GM23248 (cell line): ENCODE measurements around the gene MACROD2. TPM values are rescaled to one million over a fixed set of nuclear protein-coding genes. Genes with fewer than 3 reads are reported as not detected.

ENCODE experiments used
- DNase-seq: peaks from one replicate; pipeline ENCODE4 v3.0.0-alpha.2; 2015
- H2AFZ ChIP-seq: fragments of 200-600 bp; sonication (generic); 2 replicates; pipeline ENCODE4 v1.6.1; 2016; ENCODE audit warnings: antibody characterized with exemption
- H3F3A ChIP-seq: fragments of 200-600 bp; sonication (generic); 2 replicates; pipeline ENCODE4 v1.6.1; 2016; ENCODE audit warnings: mild to moderate bottlenecking, antibody characterized with exemption, mixed run types; ENCODE audit not compliant: insufficient read depth
- H3K27ac ChIP-seq: fragments of 200-600 bp; sonication (generic); 2 replicates; pipeline ENCODE4 v1.5.1; 2016; ENCODE audit warnings: mild to moderate bottlenecking
- H3K27me3 ChIP-seq: fragments of 200-600 bp; sonication (generic); replicated peaks from 2 replicates; pipeline ENCODE4 v1.6.1; 2016; ENCODE audit warnings: mild to moderate bottlenecking; ENCODE audit not compliant: insufficient read depth
- H3K36me3 ChIP-seq: fragments of 200-600 bp; sonication (generic); 2 replicates; pipeline ENCODE4 v1.6.1; 2016; ENCODE audit warnings: low read depth, mild to moderate bottlenecking
- H3K4me1 ChIP-seq: fragments of 200-600 bp; sonication (generic); 2 replicates; pipeline ENCODE4 v1.6.1; 2016; ENCODE audit warnings: mild to moderate bottlenecking; ENCODE audit not compliant: insufficient read depth
- H3K4me2 ChIP-seq: fragments of 200-600 bp; sonication (generic); one replicate; pipeline ENCODE4 v1.6.1; 2016; ENCODE audit warnings: mild to moderate bottlenecking; ENCODE audit not compliant: unreplicated experiment
- H3K4me3 ChIP-seq: fragments of 200-600 bp; sonication (generic); 2 replicates; pipeline ENCODE4 v1.5.1; 2016; ENCODE audit warnings: mild to moderate bottlenecking
- H3K79me2 ChIP-seq: fragments of 200-600 bp; sonication (generic); 2 replicates; pipeline ENCODE4 v1.6.1; 2016; ENCODE audit warnings: mild to moderate bottlenecking; ENCODE audit not compliant: insufficient read depth
- H3K9ac ChIP-seq: fragments of 200-600 bp; sonication (generic); 2 replicates; pipeline ENCODE4 v1.6.1; 2016; ENCODE audit warnings: mild to moderate bottlenecking
- H3K9me2 ChIP-seq: fragments of 200-600 bp; sonication (generic); 2 replicates; pipeline ENCODE4 v1.6.1; 2016; ENCODE audit warnings: mixed run types, mild to moderate bottlenecking, moderate library complexity; ENCODE audit not compliant: insufficient read depth
- H3K9me3 ChIP-seq: fragments of 200-600 bp; sonication (generic); one replicate; pipeline ENCODE4 v1.6.1; 2017; ENCODE audit warnings: low read depth
- H4K20me1 ChIP-seq: fragments of 200-600 bp; sonication (generic); 2 replicates; pipeline ENCODE4 v1.6.0; 2016; ENCODE audit not compliant: insufficient read depth
- EZH2 ChIP-seq: fragments of 200-600 bp; sonication (generic); IDR thresholded peaks from 2 replicates; pipeline ENCODE4 v1.6.1; 2018; ENCODE audit warnings: antibody characterized with exemption, mild to moderate bottlenecking; ENCODE audit not compliant: insufficient read depth, poor library complexity, severe bottlenecking
- EZH2phosphoT487 ChIP-seq: fragments of 200-600 bp; sonication (generic); IDR thresholded peaks from 2 replicates; pipeline ENCODE4 v1.6.1; 2018; ENCODE audit warnings: antibody characterized with exemption, moderate library complexity, mild to moderate bottlenecking, low read depth; ENCODE audit not compliant: insufficient read depth
- WGBS, 2 experiments: methylation state at CpG; one replicate each; pipeline ENCODE4 v1.1.6; 2015 to 2017; ENCODE audit warnings: low lambda C conversion rate in 2 of 2, low coverage in 1 of 2; ENCODE audit errors: missing lambda C conversion rate in 2 of 2; 5-methylcytosine and 5-hydroxymethylcytosine counted together
- in situ Hi-C: fragments of 300-500 bp; cut with MboI; formaldehyde crosslinking; loops from 2 replicates; pipeline ENCODE4 v1.15.0; 2020
- polyA plus RNA-seq: library from polyadenylated mRNA; unstranded; fragments of >200 nt; fragmentation: Nextera tagmentation; extraction: Ambion mirVana; gene quantifications from 2 replicates; pipeline ENCODE4 v1.2.1, GENCODE V29; 2016
- total RNA-seq: library from RNA; depleted of rRNA; stranded (reverse); fragments of >200 nt; shearing (Covaris generic); gene quantifications from 2 replicates; pipeline ENCODE4 v1.2.3, GENCODE V29; 2014

Gene MACROD2
- total and polyA plus RNA-seq, 2 experiments from 2014 or later: 1.1 to 3.1 TPM

DNA sequence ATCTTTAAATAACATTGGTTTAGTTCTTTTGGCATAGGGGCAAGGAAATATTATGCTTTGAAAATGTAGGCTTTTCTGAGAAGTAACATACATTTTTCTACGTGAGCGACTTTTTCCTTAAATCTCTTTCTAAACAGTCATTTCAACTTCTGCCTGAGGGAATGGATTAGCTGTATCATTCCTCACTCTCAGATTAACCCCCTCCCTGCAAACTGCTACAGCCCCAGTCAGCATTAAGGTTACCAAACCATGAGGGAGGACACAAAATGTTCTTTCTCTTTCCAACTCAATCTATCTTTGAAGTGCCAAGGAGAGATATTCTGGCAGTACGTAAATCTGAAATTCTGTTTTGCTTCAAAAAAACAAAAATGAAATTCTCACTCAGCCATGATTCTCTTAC lies 573.4 kb downstream of the MACROD2 start:
- Histone ChIP-seq H4K20me1 (no peaks in the 10 kb centered on the region), H3K9me2 (no peaks in the 10 kb centered on the region), H3K9me3 (no peaks in the 10 kb centered on the region), H3K4me3 (no peak overlapping the region), H3F3A (peaks cover 10% of the 10 kb centered on the region), H3K4me1 (peaks cover 15% of the 10 kb centered on the region; the same call in 1 of the 2 replicates), H3K79me2 (no peaks in the 10 kb centered on the region), H3K27me3 (no peaks in the 10 kb centered on the region), H2AFZ (no peak overlapping the region), H3K27ac (no peak overlapping the region), H3K4me2 (no peak overlapping the region), H3K9ac (no peak overlapping the region), H3K36me3 (no peaks in the 10 kb centered on the region)
- no peak for DNase-seq
- TF ChIP-seq EZH2phosphoT487 (no peak), EZH2 (no peak)
- in situ Hi-C loops: no loop called here
- WGBS, 2 experiments: 94 to 98% methylated on average over 3 of the region's 3 CpGs

GRCh38 chr20:14569641-14570040 lies 574.3 kb downstream of the MACROD2 start:
- Histone ChIP-seq H2AFZ (no peak overlapping the region), H3K4me3 (no peak overlapping the region), H3K4me2 (no peak overlapping the region), H3K9me3 (no peaks in the 10 kb centered on the region), H4K20me1 (no peaks in the 10 kb centered on the region), H3F3A (peaks cover 10% of the 10 kb centered on the region), H3K9me2 (no peaks in the 10 kb centered on the region), H3K79me2 (no peaks in the 10 kb centered on the region), H3K4me1 (peaks cover 15% of the 10 kb centered on the region; the same call in 1 of the 2 replicates), H3K27ac (no peak overlapping the region), H3K36me3 (no peaks in the 10 kb centered on the region), H3K27me3 (no peaks in the 10 kb centered on the region), H3K9ac (no peak overlapping the region)
- in situ Hi-C loops: no loop called here
- 82% methylated on average over 2 of the region's 2 CpGs for WGBS, 2 experiments
- TF ChIP-seq EZH2phosphoT487: no peak
- TF ChIP-seq EZH2: no peak
- DNase-seq: no peak

DNA sequence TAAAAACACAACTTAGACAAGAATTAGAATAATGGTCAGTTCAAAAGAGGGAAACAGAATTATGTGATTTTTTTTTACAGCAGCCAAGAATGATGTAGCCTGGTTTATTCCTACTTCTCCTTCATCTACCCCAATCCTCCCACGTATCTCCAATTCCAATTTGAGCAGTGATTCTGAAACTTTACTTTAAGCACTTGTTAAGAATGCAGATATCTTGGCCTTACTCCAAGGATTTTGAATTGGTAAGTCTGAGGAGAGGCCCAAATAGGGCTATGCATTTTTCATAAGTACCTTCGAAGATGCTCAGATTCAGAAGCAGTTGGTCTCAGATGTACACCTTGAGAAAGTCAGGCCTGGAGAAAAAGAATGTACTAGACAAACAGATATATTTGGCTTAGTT lies 575.5 kb downstream of the MACROD2 start:
- WGBS, 2 experiments: 81 to 88% methylated on average over 2 of the region's 2 CpGs
- H3K27ac ChIP-seq: no peak overlapping the region
- H3K27me3 ChIP-seq: no peaks in the 10 kb centered on the region
- no peak overlapping the region for H3K4me2 ChIP-seq
- H3K79me2 ChIP-seq: no peaks in the 10 kb centered on the region
- in situ Hi-C loops: no loop called here
- H3K36me3 ChIP-seq: no peaks in the 10 kb centered on the region
- no peak overlapping the region for H2AFZ ChIP-seq
- H3K9me2 ChIP-seq: no peaks in the 10 kb centered on the region
- H3K4me3 ChIP-seq: no peak overlapping the region
- no peak for TF ChIP-seq EZH2phosphoT487
- no peak for TF ChIP-seq EZH2
- peaks cover 6% of the 10 kb centered on the region for H3F3A ChIP-seq
- no peaks in the 10 kb centered on the region for H3K9me3 ChIP-seq
- H4K20me1 ChIP-seq: no peaks in the 10 kb centered on the region
- H3K4me1 ChIP-seq: peaks cover 15% of the 10 kb centered on the region; the same call in 1 of the 2 replicates
- DNase-seq: no peak
- no peak overlapping the region for H3K9ac ChIP-seq

DNA sequence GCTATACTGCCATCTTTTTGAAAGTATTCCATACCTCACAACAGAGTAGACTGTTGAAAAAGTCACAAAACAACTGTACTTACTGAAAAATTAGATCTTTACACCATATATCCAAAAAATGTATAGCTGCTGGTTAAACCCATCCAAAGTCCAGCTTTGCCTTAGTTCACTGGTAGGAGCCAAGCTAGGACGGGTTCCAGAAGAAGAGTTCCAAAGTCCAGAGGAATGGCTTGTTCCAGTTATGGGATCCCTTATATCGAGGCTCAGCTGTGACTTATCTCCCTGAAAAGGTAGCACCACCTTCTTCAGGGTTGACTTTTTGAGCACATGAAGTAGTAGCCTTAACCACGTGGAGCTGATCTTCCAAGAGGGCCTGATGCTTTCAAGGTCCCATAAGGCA lies 578.4 kb downstream of the MACROD2 start:
- H3K4me1 ChIP-seq: no peaks in the 10 kb centered on the region
- no peak for TF ChIP-seq EZH2phosphoT487
- TF ChIP-seq EZH2: no peak
- no peak overlapping the region for H3K4me3 ChIP-seq
- in situ Hi-C loops: no loop called here
- no peak overlapping the region for H3K9ac ChIP-seq
- no peak overlapping the region for H2AFZ ChIP-seq
- no peaks in the 10 kb centered on the region for H3K9me3 ChIP-seq
- H3K79me2 ChIP-seq: no peaks in the 10 kb centered on the region
- no peaks in the 10 kb centered on the region for H3F3A ChIP-seq
- H3K9me2 ChIP-seq: no peaks in the 10 kb centered on the region
- H3K27me3 ChIP-seq: no peaks in the 10 kb centered on the region
- whole genome bisulfite sequencing, 2 experiments: 60 to 71% methylated on average over 3 of the region's 3 CpGs
- DNase-seq: no peak
- no peak overlapping the region for H3K4me2 ChIP-seq
- no peaks in the 10 kb centered on the region for H4K20me1 ChIP-seq
- no peaks in the 10 kb centered on the region for H3K36me3 ChIP-seq
- H3K27ac ChIP-seq: no peak overlapping the region
